Measurements from ENCODE around the gene ZNF496.
"Not testable (repeated sequence)": the region's sequence is repeated elsewhere in the genome, so short reads cannot be mapped to it uniquely, and the experiment has no call there.

ZNF496 gene

DNA sequence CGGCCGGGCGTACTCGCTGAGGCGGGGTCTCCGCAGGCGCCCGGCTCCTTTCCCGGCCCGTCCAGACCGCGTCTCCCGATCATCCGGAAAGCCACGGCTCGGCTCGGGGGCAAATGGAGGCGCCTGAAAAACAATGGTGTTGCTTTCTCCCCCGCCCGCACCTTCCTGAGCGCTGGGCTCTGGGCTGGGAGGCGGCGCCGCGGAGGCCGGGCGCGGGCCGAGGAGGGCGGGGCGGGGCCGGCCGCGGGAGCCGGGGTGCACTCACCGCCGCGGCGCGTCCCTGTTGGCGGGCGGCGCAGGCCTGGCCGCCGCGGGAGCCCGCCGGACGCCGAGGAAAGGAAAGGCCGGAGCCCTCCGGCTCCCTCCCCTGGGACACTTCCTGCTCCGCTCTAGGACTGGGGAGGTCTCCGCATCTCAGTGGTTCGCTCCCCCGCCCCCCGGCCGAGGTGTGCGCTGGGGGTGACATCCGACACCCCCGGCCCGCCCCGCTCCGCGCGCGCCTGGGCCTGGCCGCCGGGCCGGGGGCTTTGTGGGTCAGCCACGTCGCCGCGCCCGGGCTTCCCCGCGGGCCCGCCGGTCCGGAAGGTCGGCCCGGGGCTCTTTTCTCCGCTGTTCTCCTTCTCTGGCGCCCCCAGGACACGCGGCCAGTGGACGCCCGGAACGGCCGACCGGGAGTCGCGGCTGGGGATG lies at the start of gene ZNF496:
TSS of gene ZNF496 (minus strand) at position 343 of the 690 bp plus-strand sequence. CDS start 2,289 bp downstream, outside the sequence.
- DNase-seq, result peak; percentile 93

DNA sequence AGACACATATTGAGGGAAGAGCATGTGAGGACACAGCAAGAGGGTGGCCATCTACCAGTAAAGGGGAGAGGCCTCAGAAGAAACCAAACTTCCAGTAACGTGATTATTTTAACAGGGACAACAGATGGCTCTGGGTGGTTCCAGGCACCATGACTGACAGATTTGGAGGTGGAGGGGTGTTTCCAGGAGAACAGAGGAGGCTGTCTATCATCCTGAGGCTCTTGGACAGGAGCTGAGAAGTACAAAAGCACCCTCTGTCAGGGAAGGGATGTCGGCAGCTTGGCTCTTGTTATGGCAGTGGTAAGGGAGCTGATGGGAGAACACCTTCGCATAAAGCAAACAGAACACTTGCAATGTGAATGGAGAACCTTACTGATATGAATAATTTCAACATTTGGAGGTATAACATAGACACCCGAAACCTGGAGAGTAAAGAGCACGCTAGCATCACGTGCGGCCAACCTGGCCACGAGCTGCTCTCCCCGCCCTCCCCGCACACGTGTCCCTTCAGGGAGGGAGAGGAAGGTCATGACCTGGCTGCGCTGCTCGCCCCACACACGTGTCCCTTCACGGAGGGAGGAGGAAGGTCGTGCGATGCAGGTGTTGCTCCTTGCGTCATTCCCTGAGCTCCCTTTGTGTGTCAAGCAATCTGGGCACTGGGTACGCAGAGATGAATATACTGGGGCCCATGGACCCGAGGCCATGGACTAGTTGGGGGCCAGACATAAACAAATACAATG lies 46.8 kb upstream of the ZNF496 start:
- no peak for DNase-seq

DNA sequence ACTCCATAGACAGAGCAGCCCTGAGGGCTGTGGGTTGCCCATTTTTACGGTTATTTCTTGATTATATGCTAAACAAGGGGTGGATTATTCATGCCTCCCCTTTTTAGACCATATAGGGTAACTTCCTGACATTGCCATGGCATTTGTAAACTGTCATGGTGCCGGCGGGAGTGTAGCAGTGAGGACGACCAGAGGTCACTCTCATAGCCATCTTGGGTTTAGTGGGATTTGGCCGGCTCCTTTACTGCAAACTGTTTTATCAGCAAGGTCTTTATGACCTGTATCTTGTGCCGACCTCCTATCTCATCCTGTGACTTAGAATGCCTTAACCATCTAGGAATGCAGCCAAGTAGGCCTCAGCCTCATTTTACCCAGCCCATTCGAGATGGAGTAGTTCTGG lies 46.0 kb upstream of the ZNF496 start:
- DNase-seq, result not testable (repeated sequence)

DNA sequence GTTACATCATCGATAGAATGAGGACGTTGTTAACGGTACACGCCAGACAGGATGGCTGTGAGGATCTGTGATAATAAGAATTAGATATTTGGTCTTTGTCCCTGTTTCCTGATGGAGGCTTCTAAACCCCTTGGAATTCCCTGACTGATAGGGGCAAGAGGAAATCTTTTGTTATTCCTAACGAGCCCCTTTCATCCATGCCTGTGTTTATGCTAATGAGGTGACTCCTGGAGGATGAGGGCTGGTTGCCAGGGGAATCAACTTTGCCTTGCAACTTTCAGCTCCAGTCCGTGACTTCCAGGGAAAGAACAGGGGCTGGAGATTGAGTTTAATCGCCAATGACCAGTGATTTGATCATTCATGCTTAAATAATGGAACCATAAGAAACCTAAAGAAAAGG lies 45.0 kb upstream of the ZNF496 start:
- DNase-seq, result no peak

DNA sequence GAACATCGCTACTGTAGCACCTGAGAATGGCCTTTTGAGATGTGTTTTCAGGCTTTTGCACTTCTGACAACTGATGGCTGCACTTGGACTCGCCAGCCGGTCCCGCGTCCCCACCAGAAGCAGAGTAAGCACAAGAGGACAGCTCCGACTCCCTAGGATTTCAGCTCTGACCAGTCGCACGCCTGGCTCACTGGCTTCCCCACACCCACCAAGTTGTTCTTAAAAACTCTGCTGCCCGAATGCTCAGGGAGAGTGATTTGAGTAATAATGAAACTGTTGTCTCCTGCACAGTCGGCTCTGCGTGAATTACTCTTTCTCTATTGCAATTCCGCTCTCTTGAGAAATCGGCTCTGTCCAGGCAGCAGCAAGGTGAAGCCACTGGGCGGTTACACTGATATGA lies 44.1 kb upstream of the ZNF496 start:
- no peak for DNase-seq

DNA sequence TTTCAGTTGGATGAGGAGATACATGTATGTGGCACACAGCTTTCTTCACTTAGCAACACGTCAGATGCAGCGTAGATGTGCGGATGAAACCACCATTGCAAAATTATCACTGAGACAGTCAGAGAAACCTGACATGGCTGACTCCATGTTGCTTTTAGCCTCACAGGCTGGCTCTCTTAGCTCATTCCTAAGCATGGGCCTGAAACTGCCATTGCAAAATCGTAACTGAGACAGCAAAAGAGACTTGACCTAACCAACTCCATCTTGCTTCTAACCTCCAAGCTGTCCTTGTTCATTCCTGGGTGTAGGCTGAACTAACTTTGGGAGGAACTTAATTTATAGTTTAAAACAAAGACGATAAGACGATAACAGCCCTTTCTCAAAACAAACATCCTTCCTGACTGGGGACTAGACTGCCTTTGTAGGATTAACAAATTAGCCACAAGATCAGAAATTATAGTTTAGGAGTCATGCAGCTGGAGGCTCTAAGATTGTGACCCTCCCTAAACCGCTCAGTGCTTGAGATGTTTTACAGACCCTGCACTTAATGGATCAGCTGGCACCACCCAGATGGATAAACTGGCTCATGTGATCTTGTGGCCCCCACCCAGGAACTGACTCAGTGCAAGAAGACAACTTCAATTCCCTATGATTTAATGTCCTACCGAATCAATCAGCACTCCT lies 43.1 kb upstream of the ZNF496 start:
- not testable (repeated sequence) for DNase-seq

DNA sequence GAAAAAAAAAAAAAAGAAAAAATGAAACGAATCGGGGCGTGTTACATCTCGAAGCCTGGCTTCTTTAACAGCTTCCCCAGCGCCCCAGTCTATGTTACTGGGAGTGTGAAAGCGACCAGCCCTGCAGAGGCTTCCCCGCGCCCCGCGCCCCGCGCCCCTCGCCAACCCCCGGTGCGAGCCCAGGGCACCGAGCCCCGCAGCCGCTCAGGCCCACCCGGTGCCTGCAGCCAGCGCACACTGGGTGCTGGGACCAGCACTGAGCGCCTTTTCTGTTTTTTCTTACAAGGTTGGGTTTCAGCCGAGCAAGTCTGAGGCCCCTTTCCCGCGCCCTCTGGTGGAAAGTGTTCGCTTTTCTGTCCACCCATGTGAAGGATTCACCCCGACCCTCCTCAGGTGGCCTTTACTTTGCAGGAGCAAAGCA lies 42.1 kb upstream of the ZNF496 start:
- peak; percentile 74 for DNase-seq

DNA sequence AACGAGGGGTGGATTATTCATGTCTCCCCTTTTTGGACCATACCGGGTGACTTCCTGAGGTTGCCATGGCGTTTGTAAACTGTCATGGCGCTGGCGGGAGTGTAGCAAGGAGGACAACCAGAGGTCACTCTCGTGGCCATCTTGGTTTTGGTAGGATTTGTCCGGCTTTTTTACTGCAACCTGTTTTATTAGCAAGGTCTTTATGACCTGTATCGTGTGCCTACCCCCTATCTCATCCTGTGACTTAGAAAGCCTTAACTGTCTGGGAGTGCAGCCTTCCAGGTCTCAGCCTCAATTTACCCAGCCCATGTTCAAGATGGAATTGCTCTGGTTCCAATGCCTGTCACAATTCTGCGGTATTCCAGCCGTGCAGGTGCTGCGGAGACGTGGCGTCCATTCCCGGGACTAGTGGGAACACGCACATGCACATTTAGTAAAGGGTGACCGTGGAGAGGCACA lies 40.2 kb upstream of the ZNF496 start:
- no peak for DNase-seq

DNA sequence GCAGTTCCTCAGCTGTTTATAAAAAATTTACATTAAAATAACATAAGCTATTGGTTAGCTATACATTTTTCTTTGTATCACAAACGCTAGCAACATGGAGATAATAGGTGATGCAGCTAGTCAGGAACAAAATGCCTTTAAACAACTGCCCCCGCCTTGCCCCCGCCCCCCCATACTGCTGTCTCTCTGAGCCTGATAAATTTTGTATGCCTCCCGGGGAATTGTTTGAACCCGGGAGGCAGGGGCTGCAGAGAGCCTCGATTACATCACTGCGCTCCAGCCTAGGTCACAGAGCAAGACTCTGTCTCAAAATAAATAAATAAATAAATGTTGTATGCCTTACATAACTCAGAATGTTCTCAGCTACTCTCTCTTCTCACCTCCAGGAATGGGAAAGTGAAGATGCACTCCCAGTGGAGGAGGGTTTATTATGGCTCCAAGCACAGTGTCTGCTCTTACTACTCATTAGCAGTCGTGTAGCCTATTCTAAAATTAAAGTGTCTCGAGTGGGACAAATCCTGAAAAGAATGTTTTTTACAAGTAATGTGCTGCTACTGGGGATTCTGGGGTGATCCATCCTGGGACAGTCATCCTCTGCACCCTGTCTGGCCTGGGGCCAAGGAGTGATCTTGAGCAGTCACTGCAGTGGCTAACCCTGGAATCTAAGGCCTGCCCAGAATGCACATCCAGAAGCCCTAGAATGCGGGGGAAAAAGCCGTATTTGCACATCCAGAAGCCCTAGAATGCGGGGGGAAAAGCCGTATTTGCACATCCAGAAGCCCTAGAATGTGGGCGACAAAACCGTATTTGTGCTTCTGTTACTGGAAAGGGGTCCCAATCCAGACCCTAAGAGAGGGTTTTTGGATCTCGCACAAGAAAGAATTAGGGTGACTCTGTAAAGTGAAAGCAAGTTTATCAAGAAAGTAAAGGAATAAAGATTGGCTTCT lies 39.4 kb upstream of the ZNF496 start:
- no peak for DNase-seq

DNA sequence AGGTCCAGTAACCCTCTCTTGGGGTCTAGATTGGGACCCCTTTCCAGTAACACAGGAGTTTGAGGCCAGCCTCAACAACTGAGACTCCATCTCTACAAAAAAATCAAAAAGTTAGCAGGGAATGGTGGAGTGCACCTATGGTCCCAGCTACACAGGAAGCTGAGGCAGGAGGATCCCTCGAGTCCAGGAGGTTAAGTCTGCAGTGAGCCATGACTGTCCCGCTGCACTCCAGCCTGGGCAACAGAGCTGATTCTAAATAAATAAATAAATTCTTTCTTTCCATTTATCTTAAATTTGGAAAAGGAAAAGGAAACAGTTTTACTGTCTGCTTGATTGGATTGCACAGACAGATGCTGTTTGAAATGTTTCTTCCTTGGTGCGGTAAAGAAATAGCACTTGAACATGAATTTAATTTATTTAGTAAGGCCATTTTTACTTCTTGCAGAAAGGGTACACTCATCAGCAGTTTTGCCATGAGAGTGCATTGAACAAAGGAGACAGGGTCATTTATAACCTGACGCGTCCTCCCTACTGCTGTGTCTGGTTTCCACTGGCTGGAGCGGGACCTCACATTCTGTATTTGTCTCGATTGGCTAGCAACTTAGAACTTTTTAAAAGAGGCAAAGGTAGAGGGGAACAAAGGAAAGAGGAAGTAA lies 37.0 kb upstream of the ZNF496 start:
- DNase-seq, result no peak

DNA sequence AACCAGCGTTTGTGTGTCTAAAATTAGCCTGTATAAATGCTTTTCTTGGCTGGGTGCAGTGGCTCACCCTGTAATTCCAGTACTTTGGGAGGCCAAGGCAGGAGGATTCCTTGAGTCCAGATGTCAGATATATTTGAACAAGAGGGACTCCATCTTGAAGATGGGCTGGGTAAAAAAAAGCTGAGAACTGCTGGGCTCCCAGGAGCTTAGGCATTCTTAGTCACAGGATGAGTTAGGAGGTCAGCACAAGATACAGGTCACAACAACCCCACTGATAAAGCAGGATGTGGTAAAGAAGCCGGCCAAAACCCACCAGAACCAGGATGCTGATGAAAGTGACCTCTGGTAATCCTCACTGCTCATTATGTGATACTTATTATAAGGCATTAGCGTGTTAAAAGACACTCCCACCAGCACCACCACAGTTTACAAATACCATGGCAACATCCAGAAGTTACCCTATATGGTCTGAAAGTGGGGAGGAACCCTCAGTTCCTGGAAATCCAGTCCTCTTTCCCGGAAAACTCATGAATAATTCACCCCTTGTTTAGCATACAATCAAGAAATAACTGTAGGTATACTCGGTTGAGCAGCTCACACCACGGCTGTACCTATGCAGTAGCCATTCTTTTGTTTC lies 36.2 kb upstream of the ZNF496 start:
- peak; percentile 91 for DNase-seq

DNA sequence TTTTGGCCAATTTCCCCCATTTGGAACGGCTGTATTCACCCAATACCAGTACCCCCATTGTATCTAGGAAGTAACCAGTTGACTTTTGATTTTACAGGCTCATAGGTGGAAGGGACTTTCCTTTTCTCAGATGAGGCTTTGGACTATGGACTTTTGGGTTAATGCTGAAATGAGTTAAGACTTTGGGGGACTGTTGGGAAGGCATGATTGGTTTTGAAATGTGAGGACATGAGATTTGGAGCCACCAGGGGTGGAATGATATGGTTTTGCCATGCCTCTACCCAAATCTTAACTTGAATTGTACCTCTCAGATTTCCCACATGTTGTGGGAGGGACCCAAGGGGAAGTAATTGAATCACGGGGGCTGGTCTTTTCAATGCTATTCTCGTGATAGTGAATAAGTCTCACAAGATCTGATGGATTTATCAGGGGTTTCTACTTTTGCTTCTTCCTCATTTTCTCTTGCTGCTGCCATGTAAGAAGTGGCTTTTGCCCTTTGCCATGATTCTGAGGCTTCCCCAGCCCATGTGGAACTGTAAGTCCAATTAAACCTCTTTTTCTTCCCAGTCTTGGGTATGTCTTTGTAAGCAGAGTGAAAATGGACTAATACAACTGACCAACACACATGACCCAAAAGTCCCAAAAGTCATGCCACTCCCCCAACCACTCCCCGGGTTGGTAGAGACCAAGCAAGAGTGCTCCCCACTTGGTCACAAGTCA lies 35.4 kb upstream of the ZNF496 start:
- DNase-seq, result peak; percentile 67

DNA sequence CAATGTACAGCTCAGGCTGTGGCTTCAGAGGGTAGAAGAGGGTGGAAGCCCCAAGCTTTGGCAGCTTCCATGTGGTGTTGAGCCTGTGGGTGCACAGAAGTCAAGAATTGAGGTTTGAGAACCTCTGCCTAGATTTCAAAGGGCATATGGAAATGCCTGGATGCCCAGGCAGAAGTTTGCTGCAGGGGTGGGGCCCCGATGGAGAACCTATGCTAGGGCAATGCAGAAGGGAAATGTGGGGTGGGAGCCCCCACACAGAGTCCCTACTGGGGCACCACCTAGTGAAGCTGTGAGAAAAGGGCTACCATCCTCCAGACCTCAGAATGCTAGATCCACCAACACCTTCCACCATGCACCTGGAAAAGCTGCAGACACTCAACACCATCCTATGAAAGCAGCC lies 34.7 kb upstream of the ZNF496 start:
- not testable (repeated sequence) for DNase-seq

DNA sequence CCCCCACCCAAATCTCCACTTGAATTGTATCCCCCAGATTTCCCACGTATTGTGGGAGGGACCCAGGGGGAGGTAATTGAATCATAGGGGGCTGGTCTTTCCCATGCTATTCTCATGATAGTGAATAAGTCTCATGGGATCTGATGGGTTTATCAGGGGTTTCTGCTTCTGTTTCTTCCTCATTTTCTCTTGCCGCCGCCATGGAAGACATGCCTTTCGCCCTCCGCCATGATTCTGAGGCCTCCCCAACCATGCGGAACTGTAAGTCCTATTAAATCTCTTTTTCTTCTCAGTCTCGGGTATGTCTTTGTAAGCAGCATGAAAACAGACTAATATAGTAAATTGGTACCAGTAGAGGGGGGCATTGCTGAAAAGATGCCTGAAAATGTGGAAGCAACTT lies 33.4 kb upstream of the ZNF496 start:
- DNase-seq, result no peak

DNA sequence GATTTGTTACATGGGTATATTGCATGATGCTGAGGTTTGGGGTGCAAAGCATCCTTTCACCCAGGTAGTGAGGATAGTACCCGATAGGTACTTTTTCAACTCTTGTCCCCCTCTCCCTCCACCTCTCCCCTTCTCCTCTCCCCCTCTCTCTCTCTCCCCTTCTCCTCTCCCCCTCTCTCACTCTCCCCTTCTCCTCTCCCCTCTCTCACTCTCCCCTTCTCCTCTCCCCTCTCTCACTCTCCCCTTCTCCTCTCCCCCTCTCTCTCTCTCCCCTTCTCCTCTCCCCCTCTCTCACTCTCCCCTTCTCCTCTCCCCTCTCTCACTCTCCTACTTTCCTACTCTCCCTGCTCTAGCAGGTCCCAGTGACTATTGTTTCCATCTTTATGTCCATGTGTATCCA lies 31.3 kb upstream of the ZNF496 start:
- DNase-seq, result not testable (repeated sequence)

DNA sequence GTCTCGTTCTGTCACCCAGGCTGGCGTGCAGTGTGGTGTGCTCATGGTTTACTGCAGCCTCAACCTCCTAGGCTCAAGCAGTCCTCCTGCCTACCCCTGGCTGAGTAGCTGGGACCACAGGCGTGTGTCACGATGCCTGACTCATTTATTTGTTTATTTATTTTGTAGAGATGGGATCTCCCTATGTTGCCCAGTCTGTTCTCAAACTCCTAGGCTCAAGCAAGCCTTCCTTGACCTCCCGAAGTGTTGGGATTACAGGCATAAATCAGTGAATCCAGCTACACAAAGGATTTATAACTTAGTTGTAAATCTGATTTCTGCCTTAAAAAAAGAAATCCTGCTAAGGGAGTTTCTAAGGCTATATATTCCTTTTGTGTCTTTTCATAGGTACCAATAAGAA lies 30.5 kb upstream of the ZNF496 start:
- no peak for DNase-seq

DNA sequence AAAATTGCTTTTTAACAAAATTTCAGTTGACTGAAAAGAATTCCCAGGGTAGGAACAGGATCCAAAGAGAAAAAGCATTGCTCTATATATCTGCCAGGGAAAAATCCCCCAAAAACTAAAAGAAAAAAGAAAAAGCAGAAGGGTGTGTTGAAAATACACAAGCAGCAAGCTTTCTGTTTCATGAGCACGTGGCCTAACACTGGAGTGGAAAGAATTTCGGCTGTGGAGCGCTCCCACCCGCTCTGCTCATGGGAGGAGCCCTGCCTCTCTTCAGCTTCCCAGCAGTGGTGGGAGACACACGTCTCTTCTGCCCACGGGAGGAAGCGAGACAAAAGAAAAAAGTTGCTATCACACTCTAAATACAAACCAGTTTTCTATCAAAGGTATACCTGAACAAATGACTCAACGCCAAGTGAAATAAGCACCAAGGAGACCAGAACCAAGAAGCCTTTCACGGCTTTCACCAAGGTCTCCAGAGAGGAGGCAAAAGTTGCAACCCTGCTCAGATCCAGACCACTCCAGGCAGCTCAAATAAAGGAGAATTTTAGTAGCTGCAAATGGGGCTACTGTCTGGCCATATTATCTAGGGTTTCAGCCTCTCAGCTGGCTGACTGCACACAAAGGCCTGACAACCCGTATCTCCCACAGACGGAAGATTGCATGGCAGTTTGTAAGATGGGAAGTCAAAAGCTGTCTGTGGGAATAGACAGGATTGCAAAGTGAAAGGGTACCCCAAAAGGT lies 29.5 kb upstream of the ZNF496 start:
- peak; percentile 62 for DNase-seq

DNA sequence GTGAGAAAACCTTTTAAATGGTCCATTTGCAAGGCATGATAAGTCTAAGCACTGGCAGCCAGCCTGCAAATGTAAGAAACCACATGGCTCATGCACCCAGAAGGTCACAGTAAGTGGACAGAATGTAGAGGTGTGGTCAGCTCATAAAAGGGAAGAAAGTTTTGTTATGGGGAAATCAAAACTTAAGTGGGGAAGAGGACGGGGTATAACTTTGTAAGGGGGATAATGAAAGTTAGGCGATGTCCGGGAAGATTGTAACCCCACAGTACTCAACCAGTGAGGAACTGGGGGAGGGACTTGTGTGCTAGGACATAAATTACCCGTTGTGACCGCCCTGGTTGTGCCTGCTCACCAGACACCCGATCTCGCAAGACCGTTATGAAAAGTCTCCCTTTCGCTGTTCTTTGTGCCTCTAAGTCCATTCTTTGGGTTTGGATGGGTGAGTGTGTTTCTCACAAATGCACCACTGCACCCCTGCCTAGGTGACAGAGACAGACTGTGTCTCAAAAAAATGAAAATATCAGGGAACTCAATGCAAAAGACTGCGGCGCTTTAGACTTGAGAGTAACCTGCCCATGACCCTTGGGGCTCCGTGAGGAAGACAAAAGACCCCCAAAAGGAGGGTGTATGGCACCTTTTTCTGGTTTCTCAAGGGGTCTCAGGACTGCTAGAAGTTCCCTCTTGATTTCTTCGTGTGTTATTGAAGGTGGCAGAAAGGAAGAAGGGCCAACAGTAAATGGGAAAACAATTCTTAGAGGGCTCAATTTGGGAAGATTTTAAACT lies 28.6 kb upstream of the ZNF496 start:
- peak; percentile 94 for DNase-seq

DNA sequence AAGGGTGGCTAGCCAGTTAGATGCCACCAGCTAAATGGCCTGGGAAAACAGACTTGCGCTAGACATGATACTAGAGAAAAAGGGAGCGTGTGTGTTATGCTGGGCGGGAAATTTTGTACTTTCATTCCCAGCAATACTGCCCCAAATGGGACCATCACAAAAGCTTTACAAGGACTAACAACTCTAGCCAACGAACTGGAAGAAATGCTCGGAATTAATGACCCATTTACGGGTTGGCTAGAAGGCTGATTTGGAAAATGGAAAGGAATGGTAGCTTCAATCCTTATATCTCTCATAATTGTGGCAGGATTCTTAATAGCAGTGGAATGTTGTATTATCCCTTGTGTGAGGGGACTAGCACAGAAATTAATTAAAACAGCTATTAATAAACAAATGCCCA lies 27.9 kb upstream of the ZNF496 start:
- DNase-seq, result no peak
